Stimulated activated CD4-positive, alpha-beta T cell treated with anti-CD3 and anti-CD28 coated beads, Interleukin-4, amount 100 ng/mL, for 4 hours (primary cell): Measurements from ENCODE around the gene TMEM9.

ENCODE experiments used
- DNase-seq, 2 experiments: peaks; one replicate each; pipeline ENCODE4 v3.0.0-alpha.2; 2020

Gene TMEM9

GRCh38 chr1:201100169-201100930, 53.9 kb downstream of the TMEM9 start:
- no peak for DNase-seq

- no peak for DNase-seq
Measured at GRCh38 chr1:201098992-201099677, 55.1 kb downstream of the TMEM9 start.

DNA sequence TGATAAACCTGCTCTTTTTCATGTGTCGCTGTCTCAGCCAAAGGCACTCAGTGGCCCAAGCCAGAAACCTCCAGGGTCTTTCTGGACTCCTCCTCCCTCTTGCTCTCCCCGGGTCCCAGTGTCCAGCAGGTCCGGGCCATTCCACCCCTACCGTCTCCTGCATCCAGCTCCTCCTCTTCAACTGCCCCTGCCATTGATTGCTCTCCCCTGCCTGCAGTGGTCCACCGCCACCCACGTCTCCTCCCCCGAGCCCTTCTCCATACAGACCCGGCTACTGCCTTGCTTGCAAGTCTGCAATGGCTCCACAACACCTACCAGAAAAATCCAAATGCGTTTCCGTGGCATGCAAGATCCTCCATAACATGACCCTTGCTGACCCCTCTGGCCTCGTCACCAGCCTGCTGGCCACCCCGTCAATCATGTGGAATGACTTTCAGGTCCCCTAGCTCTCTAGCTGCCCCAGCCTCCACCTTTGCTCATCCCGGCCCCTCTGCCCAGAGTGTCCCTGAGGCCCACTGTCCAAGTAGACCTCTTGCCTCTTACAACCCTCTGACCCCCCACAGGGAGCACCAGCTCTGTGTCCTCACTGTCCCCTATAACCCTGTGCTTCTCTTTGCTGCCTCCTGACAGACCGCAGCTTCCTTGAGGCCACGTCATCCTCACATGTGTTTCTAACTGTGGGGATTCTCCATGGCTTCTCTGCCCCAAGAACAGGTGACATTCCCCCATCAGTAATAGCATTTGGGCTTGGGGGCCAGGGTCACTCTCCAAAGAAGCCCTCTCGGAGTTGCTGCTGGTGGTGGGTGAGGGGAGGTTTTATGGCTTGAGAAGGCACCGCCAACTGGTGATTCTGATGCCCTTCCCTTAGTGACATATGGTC, 57.1 kb downstream of the TMEM9 start:
- no peak for DNase-seq

GRCh38 chr1:201096041-201096461, 58.2 kb downstream of the TMEM9 start:
- DNase-seq = no peak

- DNase-seq = no peak
Measured at GRCh38 chr1:201095581-201095980, 58.7 kb downstream of the TMEM9 start.

GRCh38 chr1:201094832-201095231, 59.4 kb downstream of the TMEM9 start:
- no peak for DNase-seq

DNA sequence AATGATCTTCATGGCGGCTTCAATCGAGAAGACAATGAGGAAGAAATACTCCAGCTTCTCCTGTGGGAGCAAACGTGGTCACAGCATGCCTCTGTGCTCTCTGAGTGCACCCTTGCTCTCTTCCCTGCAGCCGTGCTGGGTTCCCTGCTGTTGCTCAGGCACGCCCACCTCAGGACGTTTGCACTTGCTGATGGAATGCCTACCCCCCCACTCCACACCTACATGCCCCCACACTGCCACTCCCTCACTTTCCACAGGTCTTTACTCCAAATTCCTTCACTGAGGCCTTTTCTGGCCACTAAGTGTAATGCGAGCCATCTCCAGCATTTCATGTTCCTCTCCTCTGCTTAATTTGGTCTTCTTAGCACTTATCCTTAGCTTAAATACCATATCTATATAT, 60.3 kb downstream of the TMEM9 start:
- DNase-seq = no peak

DNA sequence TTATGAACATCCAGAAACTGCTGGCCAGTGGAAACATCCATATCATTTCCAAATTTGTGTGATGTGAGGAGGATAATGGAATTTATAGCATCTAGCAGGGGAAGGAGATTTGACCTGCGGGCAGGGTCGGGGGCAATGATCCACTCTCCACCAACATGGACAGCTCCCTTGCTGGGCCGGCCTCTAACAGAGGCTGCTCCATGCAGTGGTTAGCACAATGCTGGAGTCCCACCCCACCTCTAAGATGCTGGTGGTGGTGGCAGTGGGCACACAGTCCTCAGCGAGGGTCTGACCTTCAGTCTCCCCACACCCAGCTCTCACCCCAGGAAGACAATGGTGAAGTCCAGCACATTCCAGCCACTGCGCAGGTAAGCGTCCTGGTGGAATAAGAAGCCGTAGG, 60.7 kb downstream of the TMEM9 start:
- no peak for DNase-seq

- DNase-seq = no peak
Measured at GRCh38 chr1:201092738-201093137, 61.5 kb downstream of the TMEM9 start.

- no peak for DNase-seq
Measured at GRCh38 chr1:201091256-201091655, 63.0 kb downstream of the TMEM9 start.

- no peak for DNase-seq
Measured at GRCh38 chr1:201090541-201090940, 63.7 kb downstream of the TMEM9 start.

DNA sequence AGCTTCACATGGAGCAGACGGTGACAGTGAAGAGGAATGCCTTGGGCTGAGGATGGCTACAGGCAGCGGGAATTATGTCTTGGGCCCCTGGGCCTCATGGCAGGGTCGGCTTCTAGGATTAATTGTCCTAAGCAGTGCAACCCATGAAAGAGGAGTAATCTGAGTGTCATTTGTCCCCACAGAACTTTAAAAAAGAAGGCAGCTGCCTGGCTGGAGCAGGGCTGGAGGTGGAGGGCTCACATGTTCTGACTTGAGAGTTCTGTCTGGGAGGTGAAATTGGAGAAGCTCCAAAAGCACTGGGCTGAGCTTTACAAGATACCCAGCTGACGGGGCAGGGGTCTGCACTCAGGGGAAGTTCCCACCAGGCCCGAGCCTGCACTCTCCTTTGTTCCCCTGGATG, 64.7 kb downstream of the TMEM9 start:
- DNase-seq = no peak

DNA sequence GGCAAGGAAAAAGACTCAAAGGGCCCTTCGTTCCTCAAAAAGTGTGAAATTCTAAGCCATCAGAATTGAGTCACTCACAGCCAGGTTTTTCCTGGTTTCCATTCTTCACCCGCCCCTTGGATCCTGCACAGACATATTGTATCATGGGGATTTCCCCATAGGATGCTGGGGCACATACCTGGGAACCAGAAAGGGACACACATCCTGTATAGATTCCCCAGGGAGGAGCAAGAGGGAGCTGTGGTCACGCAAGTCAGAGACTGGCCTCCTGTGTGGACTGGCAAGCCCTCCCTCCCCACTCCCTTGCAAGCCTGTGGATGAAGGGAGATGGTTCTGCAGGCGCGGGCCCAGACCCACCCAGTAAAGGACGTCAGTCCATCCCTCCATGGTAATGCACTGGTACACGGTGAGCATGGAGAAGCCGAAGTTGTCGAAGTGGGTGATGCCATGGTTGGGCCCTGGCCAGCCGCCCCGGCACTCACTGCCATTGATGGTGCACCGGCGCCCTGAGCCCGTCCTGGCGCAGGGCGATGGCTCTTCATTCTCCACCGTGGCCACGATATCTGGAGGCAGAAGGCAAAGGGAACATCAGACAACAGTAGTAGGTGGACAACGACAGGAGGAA, 65.3 kb downstream of the TMEM9 start:
- no peak for DNase-seq

DNA sequence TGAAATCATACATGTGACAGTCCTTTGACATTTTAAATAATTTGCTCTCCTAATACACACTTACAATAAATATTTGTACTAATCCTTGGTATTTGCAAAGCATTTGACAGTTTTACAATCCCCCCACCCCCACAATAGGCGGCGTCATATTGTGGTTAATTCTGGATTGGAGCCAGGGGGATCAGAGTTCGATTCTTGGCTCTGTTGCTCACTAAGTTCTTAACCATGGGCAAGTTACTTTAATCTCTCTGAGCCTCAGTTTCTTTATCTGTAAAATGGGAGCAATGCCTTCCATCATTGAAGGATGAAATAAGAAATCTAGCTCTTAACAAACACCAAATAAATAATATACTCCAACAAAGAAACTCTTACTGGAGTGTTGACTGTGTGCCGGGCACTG, 65.9 kb downstream of the TMEM9 start:
- no peak for DNase-seq

DNA sequence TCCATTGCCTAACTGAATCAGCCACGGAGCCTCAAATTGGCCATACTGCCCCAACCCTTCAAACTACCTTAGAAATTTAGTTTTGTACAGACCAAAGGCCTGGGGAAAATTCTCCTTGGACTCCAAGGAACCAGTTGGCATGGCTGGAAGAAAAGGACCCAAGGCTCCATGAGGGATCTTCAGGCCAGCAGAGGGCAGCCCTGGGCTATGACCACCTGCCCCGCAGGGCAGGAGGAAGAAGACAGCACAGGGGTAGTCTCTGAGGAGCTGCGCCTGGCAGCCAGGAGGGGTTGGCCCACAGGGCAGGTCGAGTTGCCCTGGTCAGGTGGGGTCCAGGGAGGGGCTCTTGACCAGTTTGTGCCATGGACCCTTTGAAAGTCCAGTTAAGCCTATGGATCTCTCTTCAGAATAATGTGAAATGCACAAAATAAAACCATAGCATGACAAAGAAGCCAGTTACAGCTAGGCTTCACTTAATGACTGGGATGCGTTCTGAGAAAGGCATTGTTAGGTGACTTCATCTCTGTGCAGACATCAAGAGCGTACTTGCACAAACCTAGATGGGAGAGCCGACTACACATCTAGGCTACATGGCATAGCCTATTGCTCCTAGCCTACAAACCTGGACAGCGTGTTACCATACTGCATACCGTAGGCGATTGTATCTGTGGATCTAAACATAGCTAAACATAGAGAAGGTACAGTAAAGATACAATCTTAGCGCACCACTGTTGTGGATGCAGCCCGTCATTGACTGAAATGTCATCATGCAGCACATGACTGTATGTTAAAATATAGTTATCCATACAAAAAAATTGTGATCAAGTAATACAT, 68.2 kb downstream of the TMEM9 start:
- DNase-seq = peak; percentile 11 to 29
